H9 (cell line): Measurements from ENCODE around the gene AQP2. TPM values are rescaled to one million over a fixed set of nuclear protein-coding genes. Genes with fewer than 3 reads are reported as not detected.
A peak's percentile ranks its signal among the peaks of the same experiment; 100 is the strongest.

Experiments used
- DNase-seq: peaks from one replicate; pipeline ENCODE4 v3.0.0-alpha.2; 2017
- H2AFZ ChIP-seq: one replicate; pipeline ENCODE4 v1.6.1; 2013; ENCODE audit warnings: mild to moderate bottlenecking, low read length, control low read depth, moderate library complexity
- H2AK5ac ChIP-seq: 2 replicates; pipeline ENCODE4 v1.6.1; 2013; ENCODE audit warnings: low read length, control low read depth, mixed read lengths; ENCODE audit not compliant: insufficient read length
- H2BK120ac ChIP-seq: one replicate; pipeline ENCODE4 v1.6.1; 2013; ENCODE audit warnings: low read depth, mild to moderate bottlenecking, low read length, control low read depth, inconsistent platforms; ENCODE audit not compliant: poor library complexity, severe bottlenecking
- H2BK12ac ChIP-seq: 2 replicates; pipeline ENCODE4 v1.6.1; 2013; ENCODE audit warnings: low read length, control low read depth, mixed read lengths, low read depth; ENCODE audit not compliant: insufficient read length
- H2BK15ac ChIP-seq: 2 replicates; pipeline ENCODE4 v1.6.1; 2013; ENCODE audit warnings: low read depth, low read length, control low read depth
- H2BK20ac ChIP-seq: one replicate; pipeline ENCODE4 v1.6.1; 2013; ENCODE audit warnings: low read depth, mild to moderate bottlenecking, low read length, control low read depth, inconsistent platforms; ENCODE audit not compliant: poor library complexity, severe bottlenecking
- H2BK5ac ChIP-seq: 2 replicates; pipeline ENCODE4 v1.6.1; 2013; ENCODE audit warnings: low read length, control low read depth, mixed read lengths; ENCODE audit not compliant: insufficient read length
- H3K14ac ChIP-seq: 2 replicates; pipeline ENCODE4 v1.6.1; 2013; ENCODE audit warnings: low read length, control low read depth; ENCODE audit not compliant: insufficient read depth
- H3K18ac ChIP-seq: 2 replicates; pipeline ENCODE4 v1.6.1; 2013; ENCODE audit warnings: low read depth, mild to moderate bottlenecking, mixed read lengths, low read length, control low read depth; ENCODE audit not compliant: insufficient read length
- H3K23ac ChIP-seq: 2 replicates; pipeline ENCODE4 v1.6.1; 2013; ENCODE audit warnings: low read length, control low read depth, mixed read lengths, low read depth; ENCODE audit not compliant: insufficient read length
- H3K23me2 ChIP-seq: 2 replicates; pipeline ENCODE4 v1.6.1; 2013; ENCODE audit warnings: low read depth, mild to moderate bottlenecking, mixed read lengths, low read length, control low read depth; ENCODE audit not compliant: insufficient read length, poor library complexity, severe bottlenecking
- H3K27ac ChIP-seq: 2 replicates; pipeline ENCODE4 v1.5.1; 2013; ENCODE audit warnings: low read length, control low read depth, mixed read lengths, low read depth; ENCODE audit not compliant: insufficient read length
- H3K27me3 ChIP-seq: 2 replicates; pipeline ENCODE4 v1.6.1; 2013; ENCODE audit warnings: low read length, control low read depth, inconsistent platforms; ENCODE audit not compliant: insufficient read depth
- H3K4ac ChIP-seq: 2 replicates; pipeline ENCODE4 v1.6.1; 2013; ENCODE audit warnings: low read depth, mild to moderate bottlenecking, control low read depth, inconsistent platforms, low read length, moderate library complexity
- H3K4me1 ChIP-seq: 2 replicates; pipeline ENCODE4 v1.6.1; 2013; ENCODE audit warnings: low read length, control low read depth, inconsistent platforms; ENCODE audit not compliant: insufficient read depth
- H3K4me2 ChIP-seq: 2 replicates; pipeline ENCODE4 v1.6.1; 2013; ENCODE audit warnings: low read length, control low read depth, mixed read lengths; ENCODE audit not compliant: insufficient read length, insufficient read depth
- H3K56ac ChIP-seq: 2 replicates; pipeline ENCODE4 v1.6.1; 2013; ENCODE audit warnings: low read depth, mild to moderate bottlenecking, mixed read lengths, low read length, control low read depth; ENCODE audit not compliant: insufficient read length
- H3K79me1 ChIP-seq: 2 replicates; pipeline ENCODE4 v1.6.1; 2013; ENCODE audit warnings: low read depth, mild to moderate bottlenecking, moderate library complexity, low read length, control low read depth, inconsistent platforms; ENCODE audit not compliant: insufficient read depth, poor library complexity, severe bottlenecking
- H3K79me2 ChIP-seq: 2 replicates; pipeline ENCODE4 v1.6.1; 2013; ENCODE audit warnings: low read length, control low read depth, inconsistent platforms; ENCODE audit not compliant: insufficient read depth
- H3K9ac ChIP-seq: 2 replicates; pipeline ENCODE4 v1.6.1; 2013; ENCODE audit warnings: low read length, control low read depth, mixed read lengths; ENCODE audit not compliant: insufficient read length; ENCODE audit errors: extremely low read depth
- H3K9me3 ChIP-seq: one replicate; pipeline ENCODE4 v1.6.1; 2013; ENCODE audit warnings: low read depth, low read length, inconsistent platforms; ENCODE audit not compliant: control insufficient read depth
- H3T11ph ChIP-seq: one replicate; pipeline ENCODE4 v1.6.1; 2013; ENCODE audit warnings: mild to moderate bottlenecking, low read length, control low read depth, inconsistent platforms
- H4K20me1 ChIP-seq: one replicate; pipeline ENCODE4 v1.6.1; 2013; ENCODE audit not compliant: control insufficient read depth, insufficient read length, insufficient read depth
- H4K5ac ChIP-seq: 2 replicates; pipeline ENCODE4 v1.6.1; 2013; ENCODE audit warnings: low read depth, mild to moderate bottlenecking, mixed read lengths, low read length, control low read depth; ENCODE audit not compliant: insufficient read length
- H4K8ac ChIP-seq: replicated peaks from 2 replicates; pipeline ENCODE4 v1.6.1; 2013; ENCODE audit warnings: low read length, control low read depth, mixed read lengths, low read depth; ENCODE audit not compliant: insufficient read length
- H4K91ac ChIP-seq: 2 replicates; pipeline ENCODE4 v1.6.1; 2013; ENCODE audit warnings: low read depth, mild to moderate bottlenecking, moderate library complexity, mixed read lengths, low read length, control low read depth; ENCODE audit not compliant: insufficient read length
- H3K27ac Mint-ChIP-seq, 3 experiments: 2 replicates in 2 of 3; 3 replicates in 1 of 3; pipeline ENCODE4 v1.8.0; 2020 to 2021; ENCODE audit warnings: mixed read lengths in 3 of 3, mild to moderate bottlenecking in 1 of 3, moderate library complexity in 1 of 3
- H3K27me3 Mint-ChIP-seq: 2 replicates; pipeline ENCODE4 v1.8.0; 2021; ENCODE audit warnings: low read depth, mild to moderate bottlenecking, moderate library complexity, mixed read lengths
- H3K36me3 Mint-ChIP-seq, 3 experiments: 2 replicates in 2 of 3; 3 replicates in 1 of 3; pipeline ENCODE4 v1.8.0; 2020 to 2021; ENCODE audit warnings: low read depth in 3 of 3, mixed read lengths in 3 of 3; ENCODE audit not compliant: insufficient read depth in 1 of 3
- H3K4me1 Mint-ChIP-seq, 2 experiments: 2 replicates each; pipeline ENCODE4 v1.8.0; 2020; ENCODE audit warnings: mixed read lengths in 2 of 2
- H3K4me3 Mint-ChIP-seq, 2 experiments: 2 replicates in 1 of 2; 3 replicates in 1 of 2; pipeline ENCODE4 v1.8.0; 2020 to 2021; ENCODE audit warnings: mild to moderate bottlenecking in 2 of 2, mixed read lengths in 2 of 2, moderate library complexity in 1 of 2
- H3K9me3 Mint-ChIP-seq, 2 experiments: 2 replicates in 1 of 2; 3 replicates in 1 of 2; pipeline ENCODE4 v1.8.0; 2020; ENCODE audit warnings: mild to moderate bottlenecking in 2 of 2, mixed read lengths in 2 of 2, moderate library complexity in 1 of 2
- WGBS: extraction: QIAGEN DNeasy Blood & Tissue Kit; methylation state at CpG from one replicate; pipeline ENCODE4 v1.1.7; 2013; ENCODE audit warnings: missing lambda C conversion rate, low lambda C conversion rate, mixed read lengths; ENCODE audit not compliant: insufficient read length; ENCODE audit errors: extremely low coverage; 5-methylcytosine and 5-hydroxymethylcytosine counted together
- total RNA-seq: library from RNA; stranded (reverse); gene quantifications from 2 replicates; pipeline ENCODE4 v1.2.1, GENCODE V29; 2021
- TF ChIP-seq, protein P1 (sequence below): fragments of 200-600 bp; sonication (generic); conservative IDR thresholded peaks from 3 replicates; pipeline ENCODE4 v1.8.0; 2021; ENCODE audit warnings: antibody characterized with exemption, mild to moderate bottlenecking

Gene AQP2
- total RNA-seq, 1 experiment from 2014 or later, result not detected

GRCh38 chr12:49961993-49962764 is 11.6 kb downstream of the AQP2 start:
- Histone ChIP-seq H3K56ac (no peak overlapping the region), H4K91ac (no peak overlapping the region), H3K79me2 (no peaks in the 10 kb centered on the region), H2BK12ac (no peak overlapping the region), H3K14ac (no peak overlapping the region), H2BK20ac (no peak overlapping the region), H4K5ac (no peak overlapping the region), H2AK5ac (no peak overlapping the region), H4K8ac (no peak overlapping the region), H2BK5ac (no peak overlapping the region), H2AFZ (no peak overlapping the region), H4K20me1 (no peaks in the 10 kb centered on the region), H3K23ac (no peak overlapping the region), H2BK15ac (no peak overlapping the region), H3K79me1 (no peaks in the 10 kb centered on the region), H3K4ac (no peak overlapping the region), H3K9ac (no peak overlapping the region), H3K27ac (no peak overlapping the region), H3K4me2 (no peak overlapping the region), H2BK120ac (no peak overlapping the region), H3K9me3 (no peaks in the 10 kb centered on the region), H3K4me1 (peaks cover 9% of the 10 kb centered on the region; the same call in 1 of the 2 replicates), H3T11ph (no peak overlapping the region), H3K18ac (no peak overlapping the region), H3K23me2 (peaks cover 5% of the 10 kb centered on the region), H3K27me3 (peaks cover 12% of the 10 kb centered on the region)
- no CpG with 5 or more reads among the region's 37 CpGs for WGBS
- Mint-ChIP-seq H3K9me3 (no peaks in the 10 kb centered on the region), H3K4me1 (peaks cover 37 to 39% of the 10 kb centered on the region in 2 experiments), H3K27me3 (peaks cover 86% of the 10 kb centered on the region), H3K27ac (no peak overlapping the region), H3K4me3 (peak overlapping the region; percentile 36 to 66; a peak in 3 of 5 replicates), H3K36me3 (no peaks in the 10 kb centered on the region; a peak in 1 of 7 replicates)
- DNase-seq, result peak; percentile 66
- TF ChIP-seq, protein P1, sequence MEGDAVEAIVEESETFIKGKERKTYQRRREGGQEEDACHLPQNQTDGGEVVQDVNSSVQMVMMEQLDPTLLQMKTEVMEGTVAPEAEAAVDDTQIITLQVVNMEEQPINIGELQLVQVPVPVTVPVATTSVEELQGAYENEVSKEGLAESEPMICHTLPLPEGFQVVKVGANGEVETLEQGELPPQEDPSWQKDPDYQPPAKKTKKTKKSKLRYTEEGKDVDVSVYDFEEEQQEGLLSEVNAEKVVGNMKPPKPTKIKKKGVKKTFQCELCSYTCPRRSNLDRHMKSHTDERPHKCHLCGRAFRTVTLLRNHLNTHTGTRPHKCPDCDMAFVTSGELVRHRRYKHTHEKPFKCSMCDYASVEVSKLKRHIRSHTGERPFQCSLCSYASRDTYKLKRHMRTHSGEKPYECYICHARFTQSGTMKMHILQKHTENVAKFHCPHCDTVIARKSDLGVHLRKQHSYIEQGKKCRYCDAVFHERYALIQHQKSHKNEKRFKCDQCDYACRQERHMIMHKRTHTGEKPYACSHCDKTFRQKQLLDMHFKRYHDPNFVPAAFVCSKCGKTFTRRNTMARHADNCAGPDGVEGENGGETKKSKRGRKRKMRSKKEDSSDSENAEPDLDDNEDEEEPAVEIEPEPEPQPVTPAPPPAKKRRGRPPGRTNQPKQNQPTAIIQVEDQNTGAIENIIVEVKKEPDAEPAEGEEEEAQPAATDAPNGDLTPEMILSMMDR, result no peak
